HG03196 (cell line): ENCODE results near the gene STOML3.

Experiments
- ATAC-seq: cut with Tn5 transposase; IDR thresholded peaks from one replicate; pipeline ENCODE4 v1.9.1; 2021; ENCODE audit not compliant: unreplicated experiment

The STOML3 gene

DNA sequence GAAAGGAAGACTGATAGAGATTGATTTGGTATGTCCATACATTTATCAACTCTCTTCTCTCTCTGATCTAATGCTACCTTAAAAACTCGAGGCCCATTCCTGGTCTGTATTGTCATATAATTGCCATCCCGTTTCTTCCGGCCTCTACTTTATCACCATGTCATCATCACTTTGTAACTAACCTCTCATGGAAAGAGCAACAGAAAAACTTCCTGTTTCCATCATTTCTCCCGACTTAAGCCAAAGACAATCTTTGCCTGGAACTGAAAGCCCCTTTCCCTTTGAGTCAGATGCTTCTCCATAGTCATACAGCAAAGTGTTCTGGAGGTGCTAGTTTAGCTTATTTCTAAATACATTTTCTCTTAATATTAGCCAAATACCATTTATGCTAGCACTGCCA lies 2.8 kb upstream of the STOML3 start:
- no peak for ATAC-seq

DNA sequence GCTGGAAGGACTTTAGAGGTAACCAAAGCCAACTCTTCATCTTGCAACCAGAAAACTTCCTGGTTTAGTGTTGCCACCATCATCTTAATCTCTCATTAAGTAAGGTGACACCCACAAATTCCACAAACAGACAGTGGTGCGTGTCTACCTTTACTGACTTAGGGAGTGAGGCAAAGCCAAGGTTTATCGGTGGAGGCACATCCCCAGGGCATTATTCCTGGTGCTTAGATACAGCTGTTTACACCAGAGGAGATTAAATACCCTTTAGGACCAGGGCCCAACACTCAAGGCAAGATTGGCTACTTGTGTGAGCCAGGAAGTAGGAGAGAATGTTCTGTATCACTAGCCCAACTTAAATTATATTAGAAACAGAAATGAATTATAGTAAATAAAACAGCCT lies 9.5 kb downstream of the STOML3 start:
- ATAC-seq, result no peak

DNA sequence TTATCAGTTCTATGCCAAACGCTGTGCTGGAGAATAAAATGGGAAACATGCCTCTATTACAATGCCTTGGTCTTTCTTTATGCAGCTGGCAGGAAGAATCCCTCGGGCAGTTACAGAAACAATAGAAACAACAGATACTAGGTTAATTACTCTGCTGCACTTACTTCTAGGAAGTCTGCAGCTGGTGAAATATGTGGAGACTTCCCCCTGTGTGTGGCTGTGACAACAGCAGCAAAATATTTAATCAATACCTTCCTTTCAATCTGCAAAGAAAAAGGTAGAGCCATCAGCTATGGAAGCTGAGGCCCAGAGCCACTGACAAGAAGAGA lies 9.9 kb downstream of the STOML3 start:
- ATAC-seq, result no peak

DNA sequence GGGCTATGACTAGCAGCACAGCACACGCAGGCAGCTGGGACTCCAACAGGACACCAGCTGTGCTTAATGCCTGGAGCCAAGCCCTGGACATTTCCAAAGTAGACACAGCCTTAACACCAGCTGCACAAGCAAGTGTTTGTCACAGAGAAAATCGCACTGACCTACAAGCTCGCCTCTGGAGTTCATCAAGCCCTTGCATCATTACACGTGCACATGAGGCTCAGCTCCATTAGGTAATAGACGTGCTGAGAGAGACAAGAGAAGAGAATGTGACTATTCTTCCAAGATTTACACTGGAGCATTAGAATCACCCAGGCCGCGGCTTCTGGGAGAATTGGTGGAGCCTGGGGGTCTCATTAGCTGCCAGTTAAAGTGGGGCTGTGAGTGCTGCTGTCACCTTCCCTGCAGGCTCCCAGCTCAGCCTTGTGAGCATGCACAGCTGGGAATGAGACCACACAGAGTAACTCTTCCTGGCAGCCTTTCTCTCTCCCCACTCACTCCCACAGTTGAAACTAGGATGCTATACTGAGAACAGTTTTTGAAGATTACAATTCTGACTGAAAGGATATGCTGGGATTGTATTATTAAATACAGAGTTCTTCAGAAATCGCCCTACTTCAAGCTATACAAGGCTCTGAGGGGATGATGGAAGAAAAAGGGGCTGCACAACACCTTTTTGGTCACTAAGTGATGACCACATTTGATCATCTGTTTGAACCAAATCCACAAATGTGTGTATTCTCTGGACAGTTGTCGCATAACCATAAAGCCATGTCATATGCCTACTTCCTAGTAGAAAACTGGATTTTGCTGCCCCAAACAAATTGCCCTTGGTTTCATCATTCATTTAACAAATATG lies 10.5 kb downstream of the STOML3 start:
- ATAC-seq, result no peak

DNA sequence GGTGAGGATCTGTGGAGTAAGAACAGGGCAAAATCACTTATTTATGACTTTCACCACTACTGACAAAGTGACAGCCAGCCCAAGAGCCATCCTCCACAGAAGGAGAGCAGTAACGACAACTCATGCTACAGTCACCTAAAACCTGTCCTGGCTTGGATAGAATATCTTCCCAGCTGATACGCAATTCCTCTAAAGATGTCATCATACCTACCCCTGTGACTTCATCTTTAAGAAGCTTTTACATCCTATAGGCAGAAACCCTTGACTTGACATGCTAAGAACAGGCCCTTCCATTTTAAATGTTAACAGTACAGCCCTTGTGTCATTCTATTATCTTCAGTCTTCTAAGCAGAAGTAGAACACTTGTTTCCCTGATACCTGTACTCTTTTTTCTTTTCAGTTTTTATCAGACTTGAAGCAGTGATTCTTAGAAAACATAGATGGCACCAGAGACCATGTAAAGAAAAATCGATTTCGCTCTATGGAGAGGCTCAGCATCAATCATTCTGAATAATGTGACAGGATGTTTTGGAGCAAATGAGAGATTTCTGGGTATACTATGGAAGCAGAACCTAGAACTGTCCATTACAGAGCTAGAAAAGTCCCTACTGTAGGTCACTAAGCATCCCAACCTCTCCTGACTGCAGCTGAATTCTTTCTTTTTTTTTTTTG lies 20.1 kb downstream of the STOML3 start:
- no peak for ATAC-seq

DNA sequence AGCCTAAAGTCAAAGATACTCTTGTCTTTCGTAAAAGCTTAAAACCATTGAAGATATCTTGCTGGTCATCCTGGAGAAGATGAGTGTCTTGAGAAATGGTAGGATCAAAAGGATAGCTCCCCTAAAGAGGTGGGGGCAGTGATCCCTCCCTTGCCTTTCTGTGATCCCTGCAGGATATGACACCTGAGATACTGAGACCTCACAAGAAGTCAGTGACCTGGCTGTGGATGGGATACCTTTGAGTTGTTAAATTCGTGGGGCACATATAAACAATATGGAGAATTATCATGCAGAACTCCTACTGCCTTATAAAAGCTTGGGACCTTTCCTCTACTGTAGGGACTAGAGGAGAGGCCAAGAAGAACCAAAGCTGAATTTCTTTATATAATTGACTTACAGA lies 21.4 kb downstream of the STOML3 start:
- no peak for ATAC-seq

DNA sequence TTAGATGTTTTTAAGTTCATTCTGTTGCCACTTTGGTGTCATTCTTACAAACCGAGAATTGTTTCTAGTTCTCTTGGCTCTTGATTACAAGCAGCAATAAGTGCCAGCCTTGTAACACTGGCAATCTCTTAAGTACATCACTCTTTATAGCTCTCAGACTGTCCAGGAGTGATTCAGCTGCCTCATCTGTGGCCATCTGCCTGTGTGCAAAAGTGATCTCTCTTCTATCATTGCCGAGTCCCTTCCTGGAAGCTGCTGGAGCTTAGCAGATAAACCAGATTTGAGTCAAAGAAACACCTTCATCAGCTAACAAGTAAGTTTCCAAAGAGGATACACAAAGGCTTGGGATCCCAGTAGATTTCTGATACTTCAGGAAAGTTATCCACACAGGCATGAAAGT lies 23.2 kb downstream of the STOML3 start:
- ATAC-seq, result no peak

DNA sequence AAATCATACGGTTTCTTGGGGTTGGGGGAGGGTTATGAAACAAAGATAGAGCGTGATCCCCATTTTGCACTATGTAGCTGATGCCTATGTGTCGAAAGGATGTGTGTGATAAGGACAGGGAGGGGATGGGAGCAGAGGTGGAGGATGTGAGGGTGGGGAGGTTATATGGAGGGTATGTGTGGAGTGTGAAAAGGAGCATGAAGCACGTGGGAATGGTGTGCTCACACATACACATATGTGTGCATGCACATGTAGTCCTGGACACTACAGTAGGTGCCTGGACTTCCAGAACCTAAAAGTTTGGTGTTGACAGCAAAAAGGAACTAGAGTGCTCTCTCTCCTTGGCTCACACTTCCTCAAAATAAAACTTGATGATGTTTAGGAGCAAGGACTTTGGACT lies 25.4 kb downstream of the STOML3 start:
- ATAC-seq, result no peak

DNA sequence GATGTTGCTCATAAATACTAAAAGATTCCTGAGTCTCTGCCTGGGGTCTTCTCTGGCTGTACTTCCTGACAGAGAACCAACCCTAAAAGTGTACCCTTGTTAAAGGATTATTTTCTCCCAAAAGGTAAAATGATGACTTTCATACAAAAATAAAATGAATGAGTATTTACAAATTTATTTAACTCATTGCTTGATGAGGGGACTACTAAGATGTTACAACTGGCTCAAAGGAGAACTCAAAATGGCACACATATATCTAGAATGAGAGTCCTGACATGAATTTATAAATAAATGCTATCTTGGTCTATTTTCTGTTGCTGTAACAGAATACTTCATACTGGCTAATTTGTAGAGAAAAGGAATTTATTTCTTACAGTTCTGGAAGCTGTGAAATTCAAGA lies 30.5 kb downstream of the STOML3 start:
- ATAC-seq, result no peak

DNA sequence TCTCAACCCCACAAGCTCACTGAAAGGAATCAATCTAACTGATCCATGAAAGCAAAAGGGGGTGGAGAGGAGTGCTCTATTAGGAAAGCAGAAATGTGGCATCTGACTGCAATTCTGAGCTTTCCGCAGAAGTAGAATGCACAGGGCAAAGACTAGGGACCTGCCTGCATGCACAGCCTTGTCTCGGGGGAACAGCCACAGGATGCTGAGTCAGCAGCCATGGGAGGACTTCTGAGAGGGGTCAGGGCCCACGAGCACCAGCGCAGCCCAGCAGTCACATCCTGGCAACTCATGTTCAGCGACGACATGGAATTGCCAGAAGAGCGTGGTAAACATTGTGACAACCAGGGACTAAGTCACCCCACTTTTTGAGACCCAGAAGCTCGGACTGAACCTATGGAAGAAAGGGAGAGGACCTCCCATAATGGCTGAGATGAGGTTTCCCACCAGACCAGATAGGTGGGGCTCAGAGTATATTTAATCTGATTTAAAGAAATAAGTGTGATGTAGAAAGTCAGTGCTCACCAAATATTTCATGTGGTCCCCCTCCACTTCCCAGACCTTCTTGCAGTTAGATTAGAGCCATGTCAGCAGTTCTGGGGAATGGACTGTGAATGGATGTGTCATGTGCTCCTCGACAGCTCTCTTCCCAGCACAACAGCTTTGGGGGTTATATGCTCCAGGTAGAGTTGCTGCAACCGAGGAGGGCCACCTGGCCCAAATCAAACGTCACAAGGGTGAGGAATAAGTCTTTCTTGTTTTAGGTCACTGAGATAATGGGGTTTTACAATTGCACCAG lies 32.6 kb downstream of the STOML3 start:
- no peak for ATAC-seq

DNA sequence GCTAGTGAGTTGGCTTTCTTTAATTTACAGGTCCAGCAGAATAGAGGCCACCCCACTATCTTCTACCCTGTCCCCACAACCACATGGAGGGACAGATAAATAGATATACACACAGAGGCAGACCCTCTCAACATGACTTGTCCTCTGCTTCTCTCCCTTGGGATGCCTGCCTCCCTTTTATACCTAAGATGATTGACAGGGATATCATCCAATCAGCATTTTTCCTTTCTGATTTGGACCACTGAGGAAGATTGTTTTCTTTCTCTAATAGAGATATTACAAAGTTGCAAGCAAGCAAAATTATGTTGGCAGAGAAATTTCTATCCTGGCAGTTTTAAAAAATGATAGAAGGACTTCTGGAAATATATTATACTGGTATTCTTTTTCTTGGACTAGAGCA lies 35.8 kb downstream of the STOML3 start:
- ATAC-seq, result no peak

DNA sequence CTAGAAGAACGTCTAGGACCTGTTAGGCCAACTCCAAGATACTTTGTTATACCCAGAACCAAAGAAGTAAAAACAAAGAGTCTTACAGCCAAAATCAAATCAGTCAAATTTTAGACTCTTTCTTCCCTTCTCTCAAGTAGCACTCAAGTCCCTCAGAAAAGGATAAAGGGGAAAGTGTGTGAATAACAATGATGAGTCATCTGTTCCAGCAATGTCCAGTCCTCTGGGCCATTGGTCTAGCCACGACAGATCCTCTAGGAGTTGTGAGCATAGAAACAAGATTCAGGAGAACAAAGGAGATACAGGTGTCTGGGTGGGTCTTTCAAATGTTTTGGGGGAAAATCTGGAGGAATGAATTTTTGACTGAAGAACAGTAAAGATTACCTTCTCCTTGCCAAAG lies 36.3 kb downstream of the STOML3 start:
- ATAC-seq, result no peak

DNA sequence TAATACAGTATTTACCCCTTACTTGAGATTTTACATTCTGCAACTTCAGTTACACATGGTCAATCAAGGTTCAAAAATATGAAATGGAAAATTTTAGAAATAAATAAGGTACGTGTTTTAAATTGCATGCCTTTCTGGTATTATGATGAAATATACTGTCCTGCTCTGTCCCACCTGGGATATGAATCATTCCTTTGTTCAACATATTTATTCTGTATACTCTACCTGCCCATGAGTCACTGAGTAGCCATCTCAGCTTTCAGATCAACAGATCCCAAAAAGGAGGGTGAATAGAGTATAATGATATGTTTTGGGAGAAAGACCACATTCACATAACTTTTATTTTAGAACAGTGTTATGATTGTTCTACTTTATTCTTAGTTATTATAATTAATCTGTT lies 37.8 kb downstream of the STOML3 start:
- ATAC-seq, result no peak

DNA sequence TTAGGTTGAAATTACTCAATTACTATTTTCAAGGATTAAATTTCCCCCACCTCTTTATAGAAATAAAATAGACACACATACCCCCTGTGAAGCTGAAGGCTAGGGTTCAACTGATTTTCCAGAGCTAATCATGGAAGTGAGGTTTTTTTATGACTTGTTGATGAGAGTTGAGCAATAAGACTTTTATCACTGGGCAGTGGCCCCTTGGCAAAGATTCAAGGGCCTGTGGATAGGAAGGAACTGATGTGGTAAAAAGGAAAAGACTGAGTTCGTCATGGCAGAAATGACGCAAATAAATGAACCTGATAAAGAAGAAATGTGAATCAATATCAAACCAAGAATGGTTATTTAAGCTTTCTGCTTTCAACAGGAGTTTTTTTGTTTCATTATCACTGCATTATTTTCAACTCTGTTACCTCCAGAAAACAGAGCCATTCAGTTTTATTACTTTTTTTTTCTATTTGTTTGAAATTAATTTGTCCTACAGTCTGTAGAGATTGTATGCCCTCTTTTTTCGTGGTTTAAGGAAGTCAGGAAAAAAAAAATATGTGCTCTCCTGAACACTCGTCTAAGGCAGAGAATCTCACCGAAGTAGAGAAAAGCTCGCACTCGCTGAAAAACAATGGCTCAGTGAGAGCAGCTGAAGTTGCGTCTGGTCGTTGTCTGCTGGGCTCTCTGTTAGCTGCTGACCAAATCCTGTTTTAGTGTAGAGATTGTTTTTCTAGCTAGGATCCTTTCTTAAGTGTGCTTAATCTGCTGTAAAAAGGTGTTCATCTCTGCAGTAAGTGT lies 38.9 kb downstream of the STOML3 start:
- no peak for ATAC-seq

DNA sequence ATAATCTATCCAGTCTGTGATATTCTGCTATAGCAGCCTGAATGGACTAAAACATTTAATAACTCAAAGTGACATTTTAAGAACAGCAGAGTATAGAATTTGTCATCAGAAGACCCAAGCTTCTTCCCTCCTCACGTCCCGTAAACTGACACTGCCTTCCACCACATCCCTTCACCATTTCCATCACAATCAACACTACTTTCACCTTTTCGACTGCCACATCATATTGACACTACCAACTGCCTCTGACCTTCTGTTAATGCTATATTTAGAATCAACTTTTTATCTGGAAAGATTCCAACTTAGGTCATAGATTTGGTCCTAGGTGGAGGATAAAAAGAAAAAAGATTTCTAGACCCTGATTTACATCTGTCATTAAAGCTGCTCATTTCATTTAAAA lies 39.6 kb downstream of the STOML3 start:
- ATAC-seq, result no peak

DNA sequence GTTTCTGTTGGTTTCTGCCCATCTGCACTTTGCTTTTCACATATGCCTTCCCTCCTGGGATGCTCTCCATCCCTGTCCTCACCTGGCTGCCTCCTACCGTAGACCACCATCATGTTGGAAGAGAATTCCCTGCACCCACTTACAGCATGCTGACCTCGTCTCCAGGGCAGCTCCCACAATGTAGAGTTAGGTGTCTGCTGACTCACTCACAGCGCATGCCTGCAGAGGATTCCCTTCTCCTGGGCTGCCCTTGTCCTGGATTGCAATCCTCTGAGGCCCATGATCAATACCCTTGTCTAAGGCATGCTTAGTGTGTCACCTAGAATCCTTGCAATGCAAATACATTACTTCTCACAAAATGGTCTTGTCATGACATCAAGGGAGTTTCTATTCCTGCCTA lies 43.6 kb downstream of the STOML3 start:
- no peak for ATAC-seq

DNA sequence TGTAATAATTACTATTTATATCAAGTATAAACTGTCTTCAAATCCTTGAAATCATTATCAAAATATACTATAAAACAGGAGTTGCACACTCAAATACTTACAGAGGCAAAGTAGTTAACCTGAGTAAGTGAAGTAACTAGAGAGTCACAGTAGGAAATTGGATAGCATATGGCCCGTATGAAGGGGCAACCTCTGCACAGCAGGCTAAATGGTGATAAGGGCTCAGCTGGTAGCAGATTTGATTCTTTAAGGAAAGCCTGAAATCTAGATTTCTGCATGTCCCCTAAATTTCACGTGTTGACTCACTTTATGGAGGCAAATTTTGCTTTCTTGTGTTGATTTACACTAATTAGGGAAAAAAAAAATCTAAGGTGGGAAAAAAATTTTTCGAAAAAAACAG lies 46.4 kb downstream of the STOML3 start:
- no peak for ATAC-seq

DNA sequence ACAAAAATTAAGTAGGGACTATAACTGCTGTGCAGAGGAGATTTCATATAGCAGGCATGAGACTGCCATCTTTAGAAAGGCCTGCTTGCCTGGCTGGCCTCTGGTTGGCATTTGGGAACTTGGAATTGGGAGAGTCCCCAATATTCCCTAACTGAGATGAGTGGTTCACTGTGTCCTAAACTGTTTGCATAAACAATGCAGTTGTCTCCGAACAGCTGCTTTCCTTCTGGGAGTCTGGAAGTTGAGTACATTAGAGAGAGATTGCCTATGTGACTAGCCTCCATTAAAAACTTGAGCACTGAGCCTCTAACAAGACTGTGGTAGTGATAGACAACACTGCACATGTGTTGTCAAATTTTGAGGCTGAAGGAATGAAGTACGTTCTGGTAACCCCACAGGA lies 47.4 kb downstream of the STOML3 start:
- ATAC-seq, result no peak

DNA sequence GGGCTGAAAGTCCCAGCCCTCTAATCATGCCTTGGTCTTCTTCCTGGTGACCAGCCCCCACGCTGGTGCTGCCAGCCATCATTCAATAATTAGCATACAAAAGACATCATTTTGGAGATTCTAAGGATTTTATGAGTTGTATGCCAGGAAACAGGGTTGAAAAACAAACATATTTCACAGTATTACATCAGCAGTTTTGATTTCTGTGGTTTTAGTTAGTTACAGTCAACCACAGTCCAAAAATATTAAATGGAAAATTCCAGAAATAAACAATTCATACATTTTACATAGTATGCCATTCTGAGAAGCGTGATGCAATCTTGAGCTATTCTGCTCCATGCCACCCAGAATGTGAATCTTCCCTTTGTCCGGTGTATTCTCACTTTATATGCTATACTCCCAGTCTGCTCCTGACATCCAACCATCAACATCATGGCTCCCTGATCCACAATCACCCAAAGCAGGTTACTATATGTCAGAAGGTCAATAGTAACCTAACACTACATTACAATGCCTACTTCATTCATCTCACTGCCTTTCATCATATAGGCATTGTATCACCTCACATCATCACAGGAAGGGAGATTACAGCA lies 49.2 kb downstream of the STOML3 start:
- ATAC-seq, result no peak

DNA sequence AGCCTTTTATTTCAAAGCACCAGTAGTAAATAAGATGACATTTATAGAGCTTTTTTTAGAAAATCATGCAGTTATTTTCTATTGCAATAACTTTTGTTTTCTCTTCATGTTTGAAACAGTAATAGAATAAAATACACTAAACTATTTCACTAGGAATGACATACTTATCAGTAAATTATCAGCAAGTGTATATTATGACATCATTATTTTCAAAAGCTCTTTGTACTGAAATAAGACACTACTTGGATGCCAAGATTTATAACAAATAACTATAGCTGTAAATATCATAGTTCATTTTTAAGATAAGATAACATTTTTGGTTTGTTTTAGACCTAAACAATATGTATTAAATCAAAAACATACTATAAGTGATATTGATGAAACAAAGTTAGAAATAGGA lies 56.8 kb downstream of the STOML3 start:
- ATAC-seq, result no peak

DNA sequence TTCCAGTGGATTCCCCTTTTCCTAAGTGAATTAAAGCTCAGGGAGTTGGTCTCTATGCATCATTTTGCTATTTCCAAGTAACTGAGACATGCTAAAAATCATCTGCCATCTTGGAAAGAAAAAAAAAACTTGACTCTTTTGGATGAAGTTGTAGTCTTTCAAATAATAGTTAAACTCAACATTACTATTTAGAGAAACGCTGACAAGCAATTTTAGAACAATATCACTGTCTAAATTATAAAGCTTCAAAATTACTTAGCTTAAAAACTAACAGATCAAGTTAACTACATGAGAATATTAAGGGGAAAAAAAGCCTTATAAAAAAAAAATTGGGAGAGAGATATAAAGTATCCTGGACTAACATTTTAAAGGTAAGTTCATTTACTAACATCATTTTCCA lies 68.5 kb downstream of the STOML3 start:
- no peak for ATAC-seq
